IMR-90 (cell line): ENCODE results near the gene CABP4.

Experiments
- BHLHE40 ChIP-seq: fragments of 150-350 bp; IDR thresholded peaks from 2 replicates; pipeline ENCODE4 v1.6.1; 2016; ENCODE audit warnings: mild to moderate bottlenecking, low read depth, low read length
- CHD1 ChIP-seq: IDR thresholded peaks from 2 replicates; pipeline ENCODE4 v1.6.1; 2012; ENCODE audit warnings: low read depth, low read length, improper control_type of control experiment
- MAFK ChIP-seq: IDR thresholded peaks from 2 replicates; pipeline ENCODE4 v1.6.1; 2012; ENCODE audit warnings: low read depth, low read length, improper control_type of control experiment
- POLR2A ChIP-seq: IDR thresholded peaks from 2 replicates; pipeline ENCODE4 v1.6.1; 2012; ENCODE audit warnings: mild to moderate bottlenecking, low read depth, low read length
- RFX5 ChIP-seq: IDR thresholded peaks from 2 replicates; pipeline ENCODE4 v1.8.0; 2012; ENCODE audit warnings: low read depth, mild to moderate bottlenecking, low read length, moderate library complexity

GRCh38 chr11:67406969-67407687, 48.0 kb upstream of the CABP4 start:
- TF ChIP-seq POLR2A (no peak), BHLHE40 (no peak), MAFK (no peak), CHD1 (no peak), RFX5 (no peak)
